CD14-positive monocyte (primary cell): Measurements from ENCODE around the gene SETX. TPM values are rescaled to one million over a fixed set of nuclear protein-coding genes. Genes with fewer than 3 reads are reported as not detected.
"Not testable (repeated sequence)": the region's sequence is repeated elsewhere in the genome, so short reads cannot be mapped to it uniquely, and the experiment has no call there.

Experiments
- DNase-seq, 3 donors: peaks; one replicate each; pipeline ENCODE4 v3.0.0-alpha.2; 2011 to 2022
- H2AFZ ChIP-seq: 2 replicates; pipeline ENCODE4 v1.6.0; 2012; ENCODE audit warnings: mild to moderate bottlenecking, low read depth, low read length, inconsistent platforms; ENCODE audit not compliant: insufficient read depth, poor library complexity, severe bottlenecking
- H3K27ac ChIP-seq, 2 donors: 1 replicate in 1 of 2; 2 replicates in 1 of 2; pipeline ENCODE4 v1.5.1; 2012 to 2013; ENCODE audit warnings: low read length in 2 of 2, control low read depth in 1 of 2, inconsistent platforms in 1 of 2, low read depth in 1 of 2, mild to moderate bottlenecking in 1 of 2
- H3K27me3 ChIP-seq, 2 donors: one replicate each; pipeline versions ENCODE4 v1.6.0 to v1.6.1; 2011 to 2013; ENCODE audit warnings: low read length in 2 of 2; ENCODE audit not compliant: control insufficient read depth in 2 of 2, insufficient read depth in 2 of 2
- H3K36me3 ChIP-seq, 2 donors: replicated peaks in 1 of 2; 1 replicate in 1 of 2; 2 replicates in 1 of 2; pipeline versions ENCODE4 v1.5.1 to v1.6.1; 2012 to 2013; ENCODE audit warnings: low read length in 2 of 2, control low read depth in 1 of 2, inconsistent platforms in 1 of 2, mild to moderate bottlenecking in 1 of 2; ENCODE audit not compliant: insufficient read depth in 2 of 2, control insufficient read depth in 1 of 2
- H3K4me1 ChIP-seq, 2 donors: 1 replicate in 1 of 2; 2 replicates in 1 of 2; pipeline versions ENCODE4 v1.5.1 to v1.6.1; 2012 to 2013; ENCODE audit warnings: low read length in 2 of 2, control low read depth in 1 of 2, inconsistent platforms in 1 of 2, mild to moderate bottlenecking in 1 of 2, moderate library complexity in 1 of 2; ENCODE audit not compliant: insufficient read depth in 2 of 2, control insufficient read depth in 1 of 2
- H3K4me2 ChIP-seq: replicated peaks from 2 replicates; pipeline ENCODE3; 2012; ENCODE audit warnings: low read length, moderate library complexity, mild to moderate bottlenecking; ENCODE audit not compliant: poor library complexity, severe bottlenecking; ENCODE audit errors: extremely low read depth
- H3K4me3 ChIP-seq, 3 experiments: fragments of 200-600 bp in 1 of 3; sonication (generic) in 1 of 3; replicated peaks in 1 of 3; 1 replicate in 2 of 3; 2 replicates in 1 of 3; pipeline ENCODE4 v1.5.1; 2011 to 2013; ENCODE audit warnings: low read length in 3 of 3, mild to moderate bottlenecking in 3 of 3, control low read depth in 2 of 3, low read depth in 2 of 3, inconsistent platforms in 1 of 3, moderate library complexity in 1 of 3
- H3K79me2 ChIP-seq: 2 replicates; pipeline ENCODE4 v1.6.0; 2012; ENCODE audit warnings: mild to moderate bottlenecking, control low read depth, inconsistent platforms, low read length, moderate library complexity; ENCODE audit not compliant: insufficient read depth
- H3K9ac ChIP-seq: 2 replicates; pipeline ENCODE4 v1.6.0; 2017; ENCODE audit warnings: low read length, mild to moderate bottlenecking; ENCODE audit not compliant: insufficient read depth, poor library complexity, severe bottlenecking
- H3K9me3 ChIP-seq, 2 donors: replicated peaks in 1 of 2; 1 replicate in 1 of 2; 2 replicates in 1 of 2; pipeline versions ENCODE4 v1.5.1 to v1.6.1; 2012 to 2013; ENCODE audit warnings: low read length in 2 of 2, control low read depth in 1 of 2; ENCODE audit not compliant: control insufficient read depth in 1 of 2, insufficient read depth in 1 of 2
- H4K20me1 ChIP-seq: 2 replicates; pipeline ENCODE4 v1.6.0; 2012; ENCODE audit warnings: mild to moderate bottlenecking, low read length, control low read depth, moderate library complexity; ENCODE audit not compliant: insufficient read depth
- H3K27ac Mint-ChIP-seq, 7 donors: one replicate each; pipeline ENCODE4 v1.8.0; 2020; ENCODE audit warnings: mild to moderate bottlenecking in 7 of 7, mixed read lengths in 7 of 7, moderate library complexity in 6 of 7, inconsistent platforms in 2 of 7
- H3K27me3 Mint-ChIP-seq, 3 donors: one replicate each; pipeline ENCODE4 v1.8.0; 2021 to 2022; ENCODE audit warnings: low read depth in 3 of 3, mild to moderate bottlenecking in 3 of 3, mixed read lengths in 3 of 3, moderate library complexity in 3 of 3, inconsistent platforms in 1 of 3
- H3K36me3 Mint-ChIP-seq, 2 donors: one replicate each; pipeline ENCODE4 v1.8.0; 2020; ENCODE audit warnings: mixed read lengths in 2 of 2, inconsistent platforms in 1 of 2, mild to moderate bottlenecking in 1 of 2
- H3K4me1 Mint-ChIP-seq: one replicate; pipeline ENCODE4 v1.8.0; 2020; ENCODE audit warnings: mild to moderate bottlenecking, mixed read lengths
- H3K4me3 Mint-ChIP-seq, 2 donors: one replicate each; pipeline ENCODE4 v1.8.0; 2020; ENCODE audit warnings: mild to moderate bottlenecking in 2 of 2, mixed read lengths in 2 of 2, moderate library complexity in 1 of 2
- H3K9me3 Mint-ChIP-seq, 7 donors: one replicate each; pipeline ENCODE4 v1.8.0; 2020 to 2022; ENCODE audit warnings: mixed read lengths in 7 of 7, mild to moderate bottlenecking in 6 of 7, moderate library complexity in 6 of 7, inconsistent platforms in 2 of 7
- CTCF ChIP-seq: fragments of 200-600 bp; IDR thresholded peaks from one replicate; pipeline ENCODE4 v1.8.0; 2022; ENCODE audit warnings: antibody characterized with exemption, mild to moderate bottlenecking
- WGBS: methylation state at CpG from one replicate; pipeline ENCODE4 v1.1.5; 2013; ENCODE audit warnings: missing lambda C conversion rate; ENCODE audit not compliant: insufficient coverage; 5-methylcytosine and 5-hydroxymethylcytosine counted together
- intact Hi-C, 2 donors: fragments of 100-400 bp; cut with micrococcal nuclease; formaldehyde crosslinking; loops; one replicate each; pipeline versions ENCODE4 v1.15.0 to v1.15.1; 2023
- polyA plus RNA-seq, 3 donors: library from polyadenylated mRNA; depleted of rRNA in 1 of 3; unstranded in 2 of 3; stranded (reverse) in 1 of 3; fragments of 300-500 nt in 2 of 3; fragments of >200 nt in 1 of 3; fragmentation: Illumina TruSeq in 2 of 3; gene quantifications; 1 replicate in 2 of 3; 2 replicates in 1 of 3; pipeline ENCODE4 v1.2.3, GENCODE V29; 2012 to 2021

Gene SETX
- polyA plus RNA-seq, 3 donors: 18.4 to 31.7 (median 24.2) TPM

DNA sequence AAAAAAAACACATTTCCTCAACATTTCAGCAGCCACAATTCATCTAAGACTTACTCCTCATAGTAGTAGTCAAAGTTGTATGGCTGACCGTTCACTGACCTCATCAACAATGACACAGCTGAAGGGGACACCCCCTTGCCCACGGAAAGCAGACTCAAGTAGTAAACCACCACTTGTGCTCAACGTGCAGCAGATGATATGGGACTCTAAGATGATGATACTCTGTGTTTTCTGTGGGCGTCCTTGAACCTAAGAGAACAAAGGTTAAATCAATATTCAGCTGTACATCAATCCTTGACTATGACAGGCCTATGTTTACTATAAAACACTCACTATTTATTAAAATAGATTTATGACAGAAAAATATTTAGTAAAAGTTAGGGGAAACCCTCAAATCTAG is 71.6 kb downstream of the SETX start:
- no peaks in the 10 kb centered on the region for H3K79me2 ChIP-seq
- H3K9ac ChIP-seq: no peak overlapping the region
- H4K20me1 ChIP-seq: peaks cover 96% of the 10 kb centered on the region
- Mint-ChIP-seq H3K36me3 (peaks cover 86 to 100% of the 10 kb centered on the region in 2 donors), H3K4me3 (no peak overlapping the region), H3K4me1 (no peaks in the 10 kb centered on the region), H3K27me3 (no peaks in the 10 kb centered on the region), H3K9me3 (no peaks in the 10 kb centered on the region), H3K27ac (peak overlapping the region in 1 of 7 donors; percentile 6)
- H3K27me3 ChIP-seq: no peaks in the 10 kb centered on the region
- peaks cover 98 to 99% of the 10 kb centered on the region in 2 donors for H3K36me3 ChIP-seq
- intact Hi-C loops: loop anchor here in 1 of 2 donors (10.0 kb wide), 2 partner anchors 52 to 1138 kb away; no protein-coding TSS in a partner anchor
- no peaks in the 10 kb centered on the region for H3K9me3 ChIP-seq
- no peak for TF ChIP-seq CTCF
- H3K27ac ChIP-seq: no peak overlapping the region
- WGBS: no CpG with 5 or more reads among the region's 4 CpGs
- no peaks in the 10 kb centered on the region for H3K4me1 ChIP-seq
- H2AFZ ChIP-seq: no peak overlapping the region
- no peak for DNase-seq
- H3K4me2 ChIP-seq: no peak overlapping the region
- no peak overlapping the region for H3K4me3 ChIP-seq

DNA sequence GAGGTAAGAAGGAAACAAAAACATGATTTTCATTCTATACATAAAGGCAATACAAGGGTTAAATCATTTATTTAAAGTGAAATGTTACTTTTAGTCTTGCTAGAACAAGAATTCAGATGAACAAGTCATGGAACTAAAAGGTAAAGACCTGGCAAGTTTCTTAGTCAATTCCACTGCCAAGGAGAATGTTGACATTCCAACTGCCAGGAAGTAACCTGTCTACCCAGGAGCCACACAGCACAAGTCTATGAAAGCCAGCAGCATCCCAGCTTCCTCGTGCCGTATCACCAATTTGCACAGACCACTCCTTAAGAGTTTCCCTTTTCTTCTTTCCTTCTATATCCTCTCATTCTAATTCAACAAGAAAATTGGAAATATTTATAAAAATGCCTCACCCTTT is 79.9 kb downstream of the SETX start:
- Histone ChIP-seq H3K36me3 (peaks cover 95 to 100% of the 10 kb centered on the region in 2 donors), H3K9me3 (no peaks in the 10 kb centered on the region), H3K9ac (no peak overlapping the region), H3K4me2 (no peak overlapping the region), H2AFZ (no peak overlapping the region), H3K27me3 (no peaks in the 10 kb centered on the region), H3K27ac (no peak overlapping the region), H4K20me1 (peaks cover 90% of the 10 kb centered on the region), H3K4me3 (no peak overlapping the region), H3K4me1 (no peaks in the 10 kb centered on the region), H3K79me2 (no peaks in the 10 kb centered on the region)
- H3K27me3 Mint-ChIP-seq: peaks cover 0 to 2% (median 0%) of the 10 kb centered on the region in 3 donors
- no peak for TF ChIP-seq CTCF
- WGBS: 100% methylated on average over 2 of the region's 2 CpGs
- H3K36me3 Mint-ChIP-seq: peaks cover 93 to 96% of the 10 kb centered on the region in 2 donors
- DNase-seq: no peak
- intact Hi-C loops: no loop called here
- H3K9me3 Mint-ChIP-seq: peaks cover 0 to 3% (median 0%) of the 10 kb centered on the region in 7 donors
- no peaks in the 10 kb centered on the region for H3K4me1 Mint-ChIP-seq
- H3K4me3 Mint-ChIP-seq: no peak overlapping the region
- H3K27ac Mint-ChIP-seq: peak overlapping the region in 1 of 7 donors; percentile 13

GRCh38 chr9:132269704-132270516 is 84.9 kb downstream of the SETX start:
- H3K4me2 ChIP-seq, H3K27me3 Mint-ChIP-seq, H3K27me3 ChIP-seq, H2AFZ ChIP-seq, H3K9ac ChIP-seq, H3K9me3 Mint-ChIP-seq, H3K4me3 ChIP-seq, H3K79me2 ChIP-seq, H3K4me1 ChIP-seq, H3K4me3 Mint-ChIP-seq, H3K4me1 Mint-ChIP-seq, H3K9me3 ChIP-seq, H3K27ac ChIP-seq: not testable (repeated sequence)
- peak overlapping the region in 2 of 7 donors; percentile 25 to 35 for H3K27ac Mint-ChIP-seq
- Histone ChIP-seq H4K20me1 (peaks cover 90% of the 10 kb centered on the region), H3K36me3 (peaks cover 88 to 99% of the 10 kb centered on the region in 2 donors)
- intact Hi-C loops: loop anchor here (1.0 to 5.0 kb wide), 2 partner anchors 505 to 508 kb away; no protein-coding TSS in a partner anchor
- peaks cover 69 to 91% of the 10 kb centered on the region in 2 donors for H3K36me3 Mint-ChIP-seq
- peak in 1 of 3 donors; percentile 19 for DNase-seq
- WGBS: 83% methylated on average over 6 of the region's 16 CpGs
